Cortex of kidney (tissue), 1 donor: ENCODE measurements around the gene KSR1.

Source experiments
- DNase-seq: peaks from one replicate; lab custom pipeline; 2025; lab: John Stamatoyannopoulos, UW

KSR1 gene

GRCh38 chr17:27550974-27551505 lies 94.8 kb downstream of the KSR1 start:
- DNase-seq = no peak

GRCh38 chr17:27551701-27552248 lies 95.5 kb downstream of the KSR1 start:
- no peak for DNase-seq

DNA sequence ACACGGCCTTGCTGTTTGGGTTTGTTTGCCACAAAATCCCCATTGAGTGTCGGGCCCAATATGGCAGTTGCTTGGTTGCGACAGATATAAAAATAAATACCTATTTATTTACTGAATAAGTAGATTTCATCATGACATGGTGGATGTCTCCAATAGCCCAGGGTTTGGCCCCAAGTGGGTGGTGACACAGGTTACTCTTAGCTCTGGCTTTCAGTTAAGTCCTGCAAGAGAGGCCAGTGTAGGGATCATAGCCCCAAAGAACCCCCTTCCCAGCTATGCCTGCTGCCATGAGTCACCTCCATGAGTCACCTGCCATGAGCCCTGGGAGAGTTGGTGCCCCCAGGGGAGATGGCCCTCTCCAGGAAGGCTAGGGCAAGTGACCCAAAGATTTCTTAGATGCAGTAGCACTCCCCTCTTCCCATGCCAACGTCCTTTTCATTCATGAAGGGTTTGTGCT lies 96.1 kb downstream of the KSR1 start:
- no peak for DNase-seq

DNA sequence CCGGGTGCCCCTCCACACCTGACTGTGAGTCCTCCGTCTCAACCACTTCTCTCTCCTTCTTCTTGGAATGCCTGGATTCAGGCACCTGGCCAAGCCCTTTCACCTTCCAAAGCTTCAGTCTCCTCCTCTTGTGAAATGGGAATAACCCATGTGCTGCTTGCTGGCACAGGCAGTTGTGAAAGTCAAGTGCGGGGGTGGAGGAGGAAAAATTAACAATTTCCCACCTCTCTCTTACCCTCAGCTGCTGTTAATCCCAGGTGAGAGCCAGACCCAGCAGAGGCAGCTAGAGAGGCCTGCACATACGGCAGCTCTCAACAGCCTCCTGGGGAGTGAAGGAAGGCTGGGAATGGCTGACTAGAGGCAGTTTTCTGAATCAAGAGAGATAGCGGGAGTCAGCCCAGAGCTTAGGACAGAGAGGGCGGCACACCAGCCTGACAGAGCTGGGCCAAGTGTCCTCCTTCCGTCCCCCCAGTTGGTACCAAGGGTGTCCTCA lies 96.8 kb downstream of the KSR1 start:
- no peak for DNase-seq

DNA sequence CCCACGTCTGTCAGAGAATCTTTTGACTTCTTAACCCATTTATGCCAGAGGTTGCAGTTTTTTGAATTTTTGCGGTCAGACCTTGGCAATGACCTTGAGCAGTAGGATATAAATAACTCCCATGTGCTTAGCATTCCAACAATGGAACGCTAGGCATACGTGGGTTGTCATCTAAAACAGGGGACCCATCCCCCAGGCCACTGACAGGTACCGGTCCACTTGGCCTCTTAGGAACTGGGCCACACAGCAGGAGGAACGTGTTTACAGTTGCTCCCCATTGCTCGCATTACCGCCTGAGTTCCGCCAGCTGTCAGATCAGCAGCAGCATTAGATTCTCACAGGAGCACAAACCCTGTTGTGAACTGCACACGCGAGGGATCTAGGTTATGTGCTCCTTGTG lies 97.9 kb downstream of the KSR1 start:
- DNase-seq = no peak

DNA sequence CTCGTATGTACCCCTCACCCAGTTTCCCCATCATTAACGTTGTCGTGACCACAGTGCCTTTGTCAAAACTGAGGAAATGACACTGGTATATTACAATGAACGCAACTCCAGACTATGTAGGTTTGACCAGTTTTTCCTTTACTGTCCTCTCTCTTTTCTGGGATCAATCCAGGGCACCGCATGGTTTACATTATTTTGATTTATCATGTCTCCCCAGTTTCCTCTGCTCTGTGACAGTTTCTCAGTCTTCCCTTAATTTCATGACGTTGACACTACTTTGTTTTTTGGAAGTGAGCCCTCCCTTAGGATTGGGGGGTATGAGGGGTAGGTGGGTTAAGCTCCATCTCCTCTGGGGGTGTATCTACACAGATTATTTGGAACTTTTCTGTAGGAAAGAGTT lies 98.7 kb downstream of the KSR1 start:
- no peak for DNase-seq

DNA sequence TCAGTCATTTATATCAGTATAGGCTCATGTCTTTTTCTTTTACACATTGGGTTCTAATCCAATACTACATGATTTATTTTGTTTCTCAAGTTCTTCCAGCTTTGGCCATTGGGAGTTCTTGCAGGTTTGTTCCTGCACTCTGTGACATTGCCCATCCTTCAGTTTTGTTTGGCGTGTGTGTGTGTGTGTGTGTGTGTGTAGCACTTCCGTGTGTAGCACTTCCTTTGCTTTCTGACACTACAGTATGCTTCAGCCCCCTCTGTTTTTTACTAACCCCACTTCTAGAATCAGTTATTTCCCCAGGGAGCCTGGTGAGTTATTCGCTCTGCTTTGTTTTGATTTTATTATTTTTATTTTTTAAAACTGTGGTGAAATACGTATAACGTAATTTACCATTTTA lies 99.1 kb downstream of the KSR1 start:
- DNase-seq = no peak

DNA sequence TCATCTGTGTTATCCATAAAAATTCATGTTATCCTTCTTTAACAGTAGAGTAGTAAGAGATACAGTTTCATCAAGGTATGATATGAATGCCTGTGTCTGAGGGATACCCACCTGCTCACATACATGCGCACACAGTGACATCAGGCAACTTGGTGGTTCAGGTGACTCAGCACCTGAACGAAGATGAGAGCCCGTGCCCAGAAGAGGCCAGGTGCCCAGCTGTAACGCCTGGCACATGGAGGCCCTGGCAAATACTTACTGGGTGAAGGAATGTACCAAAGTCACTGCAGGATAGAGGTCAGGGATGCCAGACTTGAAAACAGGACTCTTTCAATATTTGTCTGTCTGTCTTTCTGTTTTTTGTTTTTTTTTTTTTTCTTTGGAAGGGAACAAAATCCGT lies 102.1 kb downstream of the KSR1 start:
- DNase-seq = no peak

- no peak for DNase-seq
Measured at GRCh38 chr17:27558842-27559505, 102.7 kb downstream of the KSR1 start.

DNA sequence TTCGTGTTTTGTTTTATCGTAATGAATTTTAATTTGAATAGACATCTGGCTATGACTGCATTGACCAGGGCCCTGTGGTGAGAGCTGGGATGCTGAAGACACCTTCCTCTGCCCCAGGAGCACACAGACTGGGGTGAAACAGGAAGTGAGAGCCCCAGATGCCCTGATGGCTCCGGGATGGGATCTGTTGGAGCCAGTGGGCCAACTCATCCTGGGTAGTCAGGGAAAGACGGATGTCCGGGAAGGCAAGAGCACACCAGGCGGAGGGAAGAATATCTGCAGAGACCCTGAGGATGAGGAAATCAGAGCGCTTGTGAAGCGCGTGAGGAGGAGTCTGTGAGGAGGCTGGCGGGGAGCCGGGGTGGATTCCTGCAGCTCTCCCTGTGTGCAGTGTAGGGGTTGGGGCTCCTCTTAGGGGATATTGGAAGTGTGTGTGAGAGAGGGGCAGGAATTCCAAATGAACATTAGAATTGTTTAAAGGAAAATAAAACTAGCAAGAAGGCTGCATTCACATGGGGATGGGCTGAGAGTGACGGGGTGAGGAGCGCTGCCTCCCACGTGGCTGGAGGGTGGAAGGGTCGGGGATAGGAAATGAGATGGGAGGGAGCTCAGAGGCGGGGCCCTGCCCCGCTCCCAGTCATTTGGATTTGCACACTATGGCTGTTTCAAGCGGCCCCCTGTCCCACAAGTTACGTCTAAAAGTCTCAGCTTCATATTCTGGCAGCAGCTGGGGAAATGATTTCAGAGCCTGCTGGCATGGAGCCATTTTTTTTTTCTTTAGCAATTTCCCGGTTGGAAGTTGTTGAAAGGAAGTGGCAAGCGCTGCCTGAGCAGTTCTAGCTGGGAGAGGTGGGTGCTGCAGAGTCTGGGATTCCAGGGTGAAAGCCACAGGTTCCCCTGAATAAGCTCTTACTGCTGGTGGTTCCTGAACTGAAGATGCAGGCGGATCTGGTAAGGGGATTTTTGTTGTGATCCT lies 103.5 kb downstream of the KSR1 start:
- no peak for DNase-seq

GRCh38 chr17:27560668-27561067 lies 104.4 kb downstream of the KSR1 start:
- DNase-seq = no peak

- DNase-seq = no peak
Measured at GRCh38 chr17:27562777-27563455, 106.7 kb downstream of the KSR1 start.

DNA sequence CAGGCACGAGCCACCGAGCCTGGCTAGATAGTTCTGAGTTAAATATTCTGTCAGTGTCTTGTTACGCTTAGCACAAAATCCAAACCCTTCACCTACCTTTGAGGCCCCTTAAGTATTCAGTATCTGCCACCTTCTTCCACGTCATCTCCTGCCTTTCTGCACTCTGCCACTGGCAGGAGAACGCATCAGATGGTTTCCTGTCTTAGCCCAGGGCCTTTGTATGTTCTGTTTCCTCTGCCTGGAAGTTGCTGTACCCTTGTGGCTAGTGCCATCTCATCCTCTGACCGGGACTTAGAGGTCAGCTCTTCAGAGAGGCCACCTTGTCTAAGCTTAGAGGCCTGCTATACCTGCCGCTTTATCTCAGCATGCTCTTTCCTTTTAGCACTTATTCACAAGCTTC lies 107.3 kb downstream of the KSR1 start:
- no peak for DNase-seq

DNA sequence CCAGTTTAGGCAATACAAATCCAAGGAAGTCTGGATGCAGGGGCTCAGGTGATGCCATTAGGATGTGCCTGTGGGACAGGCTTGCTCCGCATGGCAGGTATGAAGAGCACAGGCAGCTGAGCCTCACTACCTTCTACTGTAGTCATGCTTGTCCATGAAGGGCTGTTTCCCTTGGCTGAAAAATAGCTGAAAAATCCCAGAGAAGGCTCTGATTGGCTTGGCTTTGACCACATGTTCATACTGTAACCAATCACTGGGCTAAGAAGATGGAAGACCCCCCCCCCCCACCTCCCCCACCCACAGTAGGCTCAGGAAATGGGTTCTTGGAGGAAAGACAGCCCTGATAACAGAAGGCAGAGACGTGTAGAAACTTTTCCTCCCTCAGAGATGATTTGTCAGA lies 108.2 kb downstream of the KSR1 start:
- DNase-seq = no peak

DNA sequence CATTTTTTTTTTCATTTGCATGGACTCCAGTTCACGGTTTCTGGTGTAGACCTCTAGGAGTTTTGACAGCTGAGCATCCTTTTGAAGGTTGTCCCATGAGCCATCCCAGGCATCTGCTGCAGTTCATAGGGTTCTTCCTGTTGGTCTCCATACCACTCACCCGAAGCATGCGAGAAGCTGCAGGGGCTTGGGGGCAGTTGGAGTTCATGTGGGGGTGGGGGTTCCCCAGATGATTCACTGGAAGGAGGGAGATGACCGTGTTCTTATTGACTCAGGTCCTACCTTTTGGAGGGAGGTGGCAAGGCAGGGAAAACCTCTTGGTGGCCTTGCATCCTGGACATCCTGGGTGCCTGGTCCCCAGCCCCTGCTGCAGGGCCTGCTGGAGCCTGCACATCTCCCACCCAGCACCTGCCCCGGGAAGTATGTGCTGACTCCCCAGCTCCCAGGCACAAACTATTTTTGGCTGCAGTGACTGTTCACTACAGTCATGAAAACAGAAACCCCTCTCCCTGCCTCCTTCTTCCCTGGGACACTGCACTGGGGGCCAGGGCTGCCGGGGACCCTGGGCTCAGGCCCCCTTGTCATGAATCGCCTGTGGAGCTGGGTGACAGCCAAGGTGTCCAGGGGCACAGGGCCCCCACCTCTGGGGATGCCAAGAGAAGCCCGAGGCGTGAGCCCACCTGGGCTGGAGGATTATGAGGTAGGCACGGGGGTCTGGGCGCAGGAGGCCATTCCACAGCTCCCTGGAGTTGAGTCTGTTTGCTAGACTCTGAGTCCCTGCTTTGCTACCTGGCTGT lies 109.8 kb downstream of the KSR1 start:
- DNase-seq = no peak

DNA sequence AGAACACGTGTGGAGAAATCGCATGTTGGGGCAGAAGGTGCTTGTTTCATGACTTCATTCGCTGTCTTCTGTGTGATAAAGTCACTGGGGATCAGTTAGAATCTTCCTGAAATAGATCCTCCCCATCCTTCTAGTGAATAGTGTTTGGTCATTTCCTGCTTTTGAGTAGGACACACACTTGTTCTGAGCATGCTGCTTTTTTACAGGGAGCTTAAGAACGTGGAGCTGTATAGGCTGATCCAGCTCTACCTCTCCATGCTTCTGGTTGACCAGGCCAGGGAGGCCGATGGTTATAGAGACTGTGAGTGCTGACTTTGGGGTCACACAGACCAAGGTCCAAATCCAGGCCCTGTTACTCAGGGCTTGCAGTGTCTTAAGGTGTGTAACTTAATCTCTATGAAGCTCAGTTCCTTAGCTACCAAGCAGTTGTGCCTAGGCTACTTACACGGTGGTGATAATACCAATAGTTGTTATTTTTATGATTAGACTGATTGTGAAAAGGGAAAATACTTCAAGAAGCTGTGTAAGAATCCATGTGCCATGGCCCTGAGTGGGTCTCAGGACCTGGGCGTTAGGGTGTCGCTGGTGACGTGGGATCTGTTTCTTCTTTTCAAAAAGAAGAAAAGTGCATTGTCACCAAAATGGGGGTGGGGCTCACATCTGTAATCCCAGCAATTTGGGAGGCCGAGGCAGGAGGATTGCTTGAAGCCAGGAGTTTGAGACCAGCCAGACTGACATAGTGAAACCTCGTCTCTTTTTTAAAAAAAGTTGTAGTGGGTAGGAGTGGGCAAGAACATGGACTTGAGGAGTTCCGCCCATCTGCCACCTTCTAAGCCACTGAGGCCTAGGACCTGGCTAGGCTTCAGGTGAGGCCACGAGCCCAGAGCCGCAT lies 110.7 kb downstream of the KSR1 start:
- no peak for DNase-seq

DNA sequence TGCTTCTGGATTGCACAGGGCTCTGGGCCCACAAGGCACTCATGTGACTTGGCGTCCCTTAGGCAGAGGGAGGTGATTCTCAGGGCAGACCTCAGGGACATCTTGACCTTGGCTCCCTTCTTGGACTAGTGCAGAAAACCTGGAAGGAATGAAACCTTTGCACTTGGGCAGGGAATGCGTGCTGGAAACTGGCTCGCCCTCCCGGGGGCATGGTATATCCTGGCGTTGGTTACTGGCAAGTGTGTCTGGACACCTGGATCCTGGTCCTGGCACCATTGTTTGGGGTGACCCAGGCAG lies 111.3 kb downstream of the KSR1 start:
- no peak for DNase-seq

- DNase-seq = no peak
Measured at GRCh38 chr17:27568216-27568615, 112.0 kb downstream of the KSR1 start.

- no peak for DNase-seq
Measured at GRCh38 chr17:27568811-27569210, 112.6 kb downstream of the KSR1 start.

GRCh38 chr17:27569257-27569722 lies 113.0 kb downstream of the KSR1 start:
- DNase-seq = no peak
